CD4-positive, alpha-beta T cell treated with Interleukin-1 beta for 1 hour (primary cell): Measurements from ENCODE around the gene TNFRSF18.
"Not testable (repeated sequence)": the region's sequence is repeated elsewhere in the genome, so short reads cannot be mapped to it uniquely, and the experiment has no call there.

Experiments
- DNase-seq, 2 donors: peaks; one replicate each; pipeline ENCODE4 v3.0.0-alpha.2; 2020 to 2022

The TNFRSF18 gene

GRCh38 chr1:1195726-1196125 is 10.7 kb downstream of the TNFRSF18 start:
- not testable (repeated sequence) for DNase-seq

GRCh38 chr1:1194723-1195122 is 11.7 kb downstream of the TNFRSF18 start:
- no peak for DNase-seq

GRCh38 chr1:1191734-1192133 is 14.7 kb downstream of the TNFRSF18 start:
- DNase-seq = no peak

GRCh38 chr1:1189111-1189510 is 17.3 kb downstream of the TNFRSF18 start:
- DNase-seq = no peak

- no peak for DNase-seq
These were observed 18.5 kb downstream of the TNFRSF18 start for GRCh38 chr1:1187938-1188337.

- no peak for DNase-seq
These were observed 21.2 kb downstream of the TNFRSF18 start for GRCh38 chr1:1185101-1185765.

- DNase-seq = no peak
These were observed 22.3 kb downstream of the TNFRSF18 start for GRCh38 chr1:1183833-1184775.

GRCh38 chr1:1183221-1183747 is 23.1 kb downstream of the TNFRSF18 start:
- DNase-seq = no peak

- DNase-seq = no peak
These were observed 23.7 kb downstream of the TNFRSF18 start for GRCh38 chr1:1182491-1183220.

- no peak for DNase-seq
These were observed 24.4 kb downstream of the TNFRSF18 start for GRCh38 chr1:1181938-1182410.

GRCh38 chr1:1181129-1181937 is 25.1 kb downstream of the TNFRSF18 start:
- DNase-seq = no peak

- DNase-seq = no peak
These were observed 26.2 kb downstream of the TNFRSF18 start for GRCh38 chr1:1179983-1180861.

- no peak for DNase-seq
These were observed 26.9 kb downstream of the TNFRSF18 start for GRCh38 chr1:1179346-1179982.

GRCh38 chr1:1178794-1179331 is 27.5 kb downstream of the TNFRSF18 start:
- no peak for DNase-seq

- DNase-seq = no peak
These were observed 28.8 kb downstream of the TNFRSF18 start for GRCh38 chr1:1177452-1178206.

- DNase-seq = no peak
These were observed 29.5 kb downstream of the TNFRSF18 start for GRCh38 chr1:1176931-1177330.

- DNase-seq = not testable (repeated sequence)
These were observed 30.2 kb downstream of the TNFRSF18 start for GRCh38 chr1:1176063-1176761.

GRCh38 chr1:1175221-1176062 is 30.9 kb downstream of the TNFRSF18 start:
- DNase-seq = no peak
